Skeletal muscle tissue (tissue), 4 donors: ENCODE measurements around the gene INTS4. TPM values are rescaled to one million over a fixed set of nuclear protein-coding genes. Genes with fewer than 3 reads are reported as not detected.
"Not testable (repeated sequence)": the region's sequence is repeated elsewhere in the genome, so short reads cannot be mapped to it uniquely, and the experiment has no call there.

ENCODE experiments used
- H3K27ac ChIP-seq: one replicate; pipeline ENCODE4 v1.7.0; 2013; ENCODE audit warnings: mild to moderate bottlenecking, low read depth, low read length, inconsistent platforms
- H3K27me3 ChIP-seq, 3 donors: one replicate each; pipeline ENCODE4 v1.7.0; 2013; ENCODE audit warnings: low read length in 3 of 3; ENCODE audit not compliant: control insufficient read depth in 3 of 3, insufficient read depth in 3 of 3
- H3K36me3 ChIP-seq, 3 donors: one replicate each; pipeline ENCODE4 v1.7.0; 2013; ENCODE audit warnings: low read length in 3 of 3; ENCODE audit not compliant: control insufficient read depth in 3 of 3, insufficient read depth in 3 of 3
- H3K4me1 ChIP-seq, 3 donors: one replicate each; pipeline ENCODE4 v1.7.0; 2013; ENCODE audit warnings: low read length in 3 of 3, mild to moderate bottlenecking in 3 of 3; ENCODE audit not compliant: control insufficient read depth in 3 of 3, insufficient read depth in 3 of 3
- H3K4me3 ChIP-seq, 3 donors: one replicate each; pipeline ENCODE4 v1.7.0; 2013; ENCODE audit warnings: low read length in 3 of 3
- H3K9ac ChIP-seq, 3 donors: one replicate each; pipeline ENCODE4 v1.7.0; 2013; ENCODE audit warnings: low read length in 3 of 3, mild to moderate bottlenecking in 3 of 3, moderate library complexity in 2 of 3, low read depth in 1 of 3
- H3K9me3 ChIP-seq, 3 donors: one replicate each; pipeline ENCODE4 v1.7.0; 2013; ENCODE audit warnings: low read length in 3 of 3; ENCODE audit not compliant: control insufficient read depth in 3 of 3
- total RNA-seq: library from RNA; depleted of rRNA; stranded (reverse); fragments of >200 nt; gene quantifications from one replicate; pipeline ENCODE4 v1.2.3, GENCODE V29; 2014
- donor health status: Osteomylitis.

INTS4 gene
- total RNA-seq, 1 donor from 2014 or later = 40.7 TPM

GRCh38 chr11:78037825-78038620, 43.6 kb upstream of the INTS4 start:
- H3K9ac ChIP-seq = no peak overlapping the region
- H3K4me1 ChIP-seq = peaks cover 0 to 9% (median 3%) of the 10 kb centered on the region in 3 donors
- H3K4me3 ChIP-seq = no peak overlapping the region
- H3K27ac ChIP-seq = no peak overlapping the region
- H3K36me3 ChIP-seq = no peaks in the 10 kb centered on the region
- no peaks in the 10 kb centered on the region for H3K9me3 ChIP-seq
- H3K27me3 ChIP-seq = no peaks in the 10 kb centered on the region

GRCh38 chr11:78037056-78037455, 42.6 kb upstream of the INTS4 start:
- Histone ChIP-seq H3K27me3 (no peaks in the 10 kb centered on the region), H3K9ac (no peak overlapping the region), H3K4me3 (no peak overlapping the region), H3K27ac (no peak overlapping the region), H3K36me3 (no peaks in the 10 kb centered on the region), H3K4me1 (peaks cover 0 to 9% (median 3%) of the 10 kb centered on the region in 3 donors), H3K9me3 (no peaks in the 10 kb centered on the region)

- Histone ChIP-seq H3K4me1 (peaks cover 0 to 9% (median 3%) of the 10 kb centered on the region in 3 donors), H3K27ac (no peak overlapping the region), H3K4me3 (no peak overlapping the region), H3K9me3 (no peaks in the 10 kb centered on the region), H3K36me3 (no peaks in the 10 kb centered on the region), H3K27me3 (no peaks in the 10 kb centered on the region), H3K9ac (no peak overlapping the region)
Measured at GRCh38 chr11:78036313-78036712, 41.8 kb upstream of the INTS4 start.

DNA sequence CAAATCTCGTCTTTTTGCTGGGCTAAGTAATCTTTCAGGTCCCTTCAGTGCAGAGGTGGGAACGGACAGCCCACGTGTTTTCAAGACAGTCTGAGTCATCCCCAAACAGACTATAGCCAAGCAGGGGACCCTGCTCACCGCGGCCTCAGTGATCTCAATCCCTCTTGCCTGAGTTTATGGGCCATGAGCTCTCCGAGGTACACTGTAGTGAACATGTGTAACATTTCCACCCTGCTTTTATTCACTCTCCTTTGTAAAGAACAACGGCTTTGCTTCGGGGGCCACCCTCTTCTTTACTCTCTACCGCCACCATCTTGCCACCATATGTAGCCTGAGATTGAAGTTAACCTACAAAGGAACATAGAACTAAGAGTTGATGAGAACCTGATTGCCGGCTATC, 40.2 kb upstream of the INTS4 start:
- Histone ChIP-seq H3K4me1 (peaks cover under 1 to 7% (median 7%) of the 10 kb centered on the region in 3 donors), H3K4me3 (no peak overlapping the region), H3K9ac (no peak overlapping the region), H3K27ac (no peak overlapping the region), H3K36me3 (no peaks in the 10 kb centered on the region), H3K27me3 (no peaks in the 10 kb centered on the region), H3K9me3 (no peaks in the 10 kb centered on the region)

GRCh38 chr11:78033040-78033439, 38.6 kb upstream of the INTS4 start:
- no peak overlapping the region for H3K4me3 ChIP-seq
- H3K27me3 ChIP-seq = no peaks in the 10 kb centered on the region
- H3K9ac ChIP-seq = no peak overlapping the region
- no peaks in the 10 kb centered on the region for H3K9me3 ChIP-seq
- H3K27ac ChIP-seq = no peak overlapping the region
- no peaks in the 10 kb centered on the region for H3K36me3 ChIP-seq
- peaks cover 0 to 7% (median 7%) of the 10 kb centered on the region in 3 donors for H3K4me1 ChIP-seq

GRCh38 chr11:78032090-78032489, 37.6 kb upstream of the INTS4 start:
- no peak overlapping the region for H3K4me3 ChIP-seq
- no peaks in the 10 kb centered on the region for H3K36me3 ChIP-seq
- H3K9ac ChIP-seq = no peak overlapping the region
- no peaks in the 10 kb centered on the region for H3K27me3 ChIP-seq
- H3K27ac ChIP-seq = no peak overlapping the region
- no peaks in the 10 kb centered on the region for H3K9me3 ChIP-seq
- H3K4me1 ChIP-seq = peaks cover 0 to 7% (median 7%) of the 10 kb centered on the region in 3 donors

DNA sequence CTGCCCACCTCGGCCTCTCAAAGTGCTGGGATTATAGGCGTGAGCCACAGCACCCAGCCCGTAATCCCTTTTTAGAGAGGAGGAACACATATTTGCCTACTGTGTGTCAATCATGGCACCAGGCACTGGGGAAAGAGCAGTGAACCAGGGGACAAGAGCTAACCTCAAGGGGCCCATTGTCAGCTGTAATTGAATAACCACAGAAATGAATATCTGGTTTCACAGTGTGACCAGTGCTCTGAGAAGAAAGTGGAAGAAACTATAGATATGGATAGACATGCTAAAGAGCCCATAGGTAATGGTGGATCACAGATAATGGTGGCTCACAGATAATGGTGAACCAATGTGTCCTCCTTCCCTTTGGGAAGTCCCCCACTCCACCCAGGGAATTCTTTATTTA, 37.2 kb upstream of the INTS4 start:
- Histone ChIP-seq H3K9ac (no peak overlapping the region), H3K9me3 (no peaks in the 10 kb centered on the region), H3K4me1 (peaks cover 0 to 7% (median 7%) of the 10 kb centered on the region in 3 donors), H3K27me3 (no peaks in the 10 kb centered on the region), H3K4me3 (no peak overlapping the region), H3K27ac (no peak overlapping the region), H3K36me3 (no peaks in the 10 kb centered on the region)

- H3K4me3 ChIP-seq = no peak overlapping the region
- H3K9ac ChIP-seq = peak overlapping the region in 1 of 3 donors; percentile 9
- no peaks in the 10 kb centered on the region for H3K27me3 ChIP-seq
- H3K9me3 ChIP-seq = no peaks in the 10 kb centered on the region
- no peak overlapping the region for H3K27ac ChIP-seq
- H3K36me3 ChIP-seq = no peaks in the 10 kb centered on the region
- peaks cover 0 to 7% (median 7%) of the 10 kb centered on the region in 3 donors for H3K4me1 ChIP-seq
Measured at GRCh38 chr11:78030429-78031325, 36.2 kb upstream of the INTS4 start.

GRCh38 chr11:78028423-78028822, 34.0 kb upstream of the INTS4 start:
- H3K27ac ChIP-seq, H3K4me1 ChIP-seq, H3K9me3 ChIP-seq, H3K9ac ChIP-seq, H3K4me3 ChIP-seq, H3K36me3 ChIP-seq, H3K27me3 ChIP-seq: not testable (repeated sequence)

DNA sequence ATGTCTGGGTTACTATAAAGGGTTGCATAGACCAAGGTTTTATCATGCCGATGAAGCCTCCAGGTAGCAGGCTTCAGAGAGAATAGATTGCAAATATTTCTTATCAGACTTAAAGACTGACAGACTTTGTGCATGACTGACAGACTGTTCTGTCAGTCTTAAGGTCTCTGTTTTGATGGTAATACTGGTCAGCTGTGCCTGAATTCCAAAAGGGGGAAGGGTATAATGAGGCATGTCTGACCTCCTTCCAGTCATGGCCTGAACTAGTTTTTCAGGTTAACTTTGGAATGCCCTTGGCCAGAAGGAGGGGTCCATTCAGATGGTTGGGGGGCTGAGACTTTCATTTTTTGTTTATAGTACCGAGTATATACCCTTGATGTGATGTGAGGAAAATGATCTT, 33.3 kb upstream of the INTS4 start:
- Histone ChIP-seq H3K27ac (no peak overlapping the region), H3K36me3 (no peaks in the 10 kb centered on the region), H3K4me3 (no peak overlapping the region), H3K9me3 (no peaks in the 10 kb centered on the region), H3K9ac (no peak overlapping the region), H3K27me3 (peaks cover 0 to 4% (median 0%) of the 10 kb centered on the region in 3 donors), H3K4me1 (peaks cover 2 to 7% (median 7%) of the 10 kb centered on the region in 3 donors)
